ENCODE measurements around the gene HPSE2. TPM values are rescaled to one million over a fixed set of nuclear protein-coding genes. Genes with fewer than 3 reads are reported as not detected.

Gene HPSE2
- total RNA-seq, 1 experiment from 2014 or later, result not detected

- POLR2A ChIA-PET, result no interaction called here
- in situ Hi-C loops (cut with HindIII; ENCODE audit: low pct_unique_long_range_greater_than_20kb, low sequenced_read_pairs), result no loop called here
These were observed 769.8 kb downstream of the HPSE2 start for GRCh38 chr10:98465866-98466265.

GRCh38 chr10:98463976-98464754 lies 771.5 kb downstream of the HPSE2 start:
- peaks cover 8% of the 10 kb centered on the region; the same call in 1 of the 2 replicates for H3K27me3 ChIP-seq (ENCODE audit: control insufficient read depth, insufficient read depth, low read length)
- intact Hi-C loops (cut with micrococcal nuclease; ENCODE audit: unreplicated experiment), result no loop called here
- BruUV-seq (replicated peaks), result no TSS peak
- H3K4me3 ChIP-seq (ENCODE audit: low read depth in 2 of 2, low read length in 2 of 2), result no peak overlapping the region
- peaks cover 21% of the 10 kb centered on the region for H3K4me1 ChIP-seq (ENCODE audit: control insufficient read depth, insufficient read depth, low read length)
- TF ChIP-seq REST (IDR thresholded peaks at IDR 0.05; ENCODE audit: insufficient read depth in 1 of 2, low read depth in 2 of 2, low read length in 1 of 2), result no peak
- POLR2A ChIA-PET, result no interaction called here
- in situ Hi-C loops (cut with HindIII; ENCODE audit: low pct_unique_long_range_greater_than_20kb, low sequenced_read_pairs), result no loop called here
- CTCF ChIA-PET, result no interaction called here
- ATAC-seq, result no peak
- H3K9me3 ChIP-seq (ENCODE audit: control insufficient read depth, insufficient read depth, low read depth, low read length), result no peaks in the 10 kb centered on the region
- H3K27ac ChIP-seq (ENCODE audit: low read length), result no peak overlapping the region
- no peaks in the 10 kb centered on the region for H3K36me3 ChIP-seq (ENCODE audit: control insufficient read depth, insufficient read depth, low read length)
- no peak for DNase-seq (ENCODE audit: low read depth, low spot score)

More at GRCh38 chr10:98465866-98466265, 769.8 kb downstream of the HPSE2 start:
- DNase-seq (ENCODE audit: low read depth, low spot score) (no peak), ATAC-seq (no peak)
- peaks cover 12% of the 10 kb centered on the region; the same call in 1 of the 2 replicates for H3K27me3 ChIP-seq (ENCODE audit: control insufficient read depth, insufficient read depth, low read length)
- BruUV-seq (replicated peaks), result no TSS peak
- TF ChIP-seq REST (IDR thresholded peaks at IDR 0.05; ENCODE audit: insufficient read depth in 1 of 2, low read depth in 2 of 2, low read length in 1 of 2) (no peak), TCF7L2 (IDR thresholded peaks at IDR 0.05; ENCODE audit: low read depth, low read length) (no peak), POLR2AphosphoS5 (IDR thresholded peaks at IDR 0.05; ENCODE audit: low read depth, low read length) (no peak)
- TF ChIP-seq, protein P1, sequence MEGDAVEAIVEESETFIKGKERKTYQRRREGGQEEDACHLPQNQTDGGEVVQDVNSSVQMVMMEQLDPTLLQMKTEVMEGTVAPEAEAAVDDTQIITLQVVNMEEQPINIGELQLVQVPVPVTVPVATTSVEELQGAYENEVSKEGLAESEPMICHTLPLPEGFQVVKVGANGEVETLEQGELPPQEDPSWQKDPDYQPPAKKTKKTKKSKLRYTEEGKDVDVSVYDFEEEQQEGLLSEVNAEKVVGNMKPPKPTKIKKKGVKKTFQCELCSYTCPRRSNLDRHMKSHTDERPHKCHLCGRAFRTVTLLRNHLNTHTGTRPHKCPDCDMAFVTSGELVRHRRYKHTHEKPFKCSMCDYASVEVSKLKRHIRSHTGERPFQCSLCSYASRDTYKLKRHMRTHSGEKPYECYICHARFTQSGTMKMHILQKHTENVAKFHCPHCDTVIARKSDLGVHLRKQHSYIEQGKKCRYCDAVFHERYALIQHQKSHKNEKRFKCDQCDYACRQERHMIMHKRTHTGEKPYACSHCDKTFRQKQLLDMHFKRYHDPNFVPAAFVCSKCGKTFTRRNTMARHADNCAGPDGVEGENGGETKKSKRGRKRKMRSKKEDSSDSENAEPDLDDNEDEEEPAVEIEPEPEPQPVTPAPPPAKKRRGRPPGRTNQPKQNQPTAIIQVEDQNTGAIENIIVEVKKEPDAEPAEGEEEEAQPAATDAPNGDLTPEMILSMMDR (IDR thresholded peaks at IDR 0.05), result no peak
- no peak overlapping the region for H3K27ac ChIP-seq (ENCODE audit: low read length)
- intact Hi-C loops (cut with micrococcal nuclease; ENCODE audit: unreplicated experiment), result loop anchor here (2.0 kb wide), 3 partner anchors 579 to 811 kb away; no protein-coding TSS in a partner anchor
- CTCF ChIA-PET, result no interaction called here
- H3K4me3 ChIP-seq (ENCODE audit: low read depth in 2 of 2, low read length in 2 of 2), result no peak overlapping the region
- no peaks in the 10 kb centered on the region for H3K9me3 ChIP-seq (ENCODE audit: control insufficient read depth, insufficient read depth, low read depth, low read length)
- H3K4me1 ChIP-seq (ENCODE audit: control insufficient read depth, insufficient read depth, low read length), result peaks cover 10% of the 10 kb centered on the region
- no peaks in the 10 kb centered on the region for H3K36me3 ChIP-seq (ENCODE audit: control insufficient read depth, insufficient read depth, low read length)
